Sigmoid colon (tissue), 4 donors: ENCODE data around the gene CACNA1D.

Experiments used
- CTCF ChIP-seq, 4 experiments: fragments of 450-650 bp in 3 of 4; fragments of 200-600 bp in 1 of 4; IDR thresholded peaks; one replicate each; pipeline ENCODE4 v1.5.1; 2016 to 2019; ENCODE audit warnings: antibody characterized with exemption in 4 of 4, mild to moderate bottlenecking in 3 of 4, moderate library complexity in 2 of 4
- POLR2A ChIP-seq, 2 donors: fragments of 450-650 bp; IDR thresholded peaks; one replicate each; pipeline ENCODE4 v1.6.1; 2016; ENCODE audit warnings: antibody characterized with exemption in 2 of 2, mild to moderate bottlenecking in 2 of 2, moderate library complexity in 2 of 2
- POLR2AphosphoS5 ChIP-seq, 4 donors: sonication (generic); formaldehyde crosslinking; IDR thresholded peaks; one replicate each; pipeline ENCODE4 v1.6.1; 2017; ENCODE audit warnings: antibody characterized with exemption in 4 of 4

GRCh38 chr3:53489386-53489785 lies 5.0 kb upstream of the CACNA1D start:
- no peak for TF ChIP-seq CTCF (IDR thresholded peaks at IDR 0.05)
- no peak for TF ChIP-seq POLR2A (IDR thresholded peaks at IDR 0.05)
- no peak for TF ChIP-seq POLR2AphosphoS5 (IDR thresholded peaks at IDR 0.05)
